ENCODE data around the gene ZNG1C.
"Not testable (repeated sequence)": the region's sequence is repeated elsewhere in the genome, so short reads cannot be mapped to it uniquely, and the experiment has no call there.

GRCh38 chr9:68303771-68304170, 62.0 kb downstream of the ZNG1C start:
- TF ChIP-seq EZH2 (IDR thresholded peaks at IDR 0.05; ENCODE audit: low read length, unreplicated experiment); EZH2phosphoT487 (IDR thresholded peaks at IDR 0.05; ENCODE audit: borderline replicate concordance, low read length): not testable (repeated sequence)

Measured in PC-3 (cell line).